GM04504 (cell line): ENCODE data around the gene CTNNA3.
"Not testable (repeated sequence)": the region's sequence is repeated elsewhere in the genome, so short reads cannot be mapped to it uniquely, and the experiment has no call there.

Experiments used
- DNase-seq: peaks from one replicate; pipeline ENCODE4 v3.0.0-alpha.2; 2012; ENCODE audit warnings: low read depth

The CTNNA3 gene

DNA sequence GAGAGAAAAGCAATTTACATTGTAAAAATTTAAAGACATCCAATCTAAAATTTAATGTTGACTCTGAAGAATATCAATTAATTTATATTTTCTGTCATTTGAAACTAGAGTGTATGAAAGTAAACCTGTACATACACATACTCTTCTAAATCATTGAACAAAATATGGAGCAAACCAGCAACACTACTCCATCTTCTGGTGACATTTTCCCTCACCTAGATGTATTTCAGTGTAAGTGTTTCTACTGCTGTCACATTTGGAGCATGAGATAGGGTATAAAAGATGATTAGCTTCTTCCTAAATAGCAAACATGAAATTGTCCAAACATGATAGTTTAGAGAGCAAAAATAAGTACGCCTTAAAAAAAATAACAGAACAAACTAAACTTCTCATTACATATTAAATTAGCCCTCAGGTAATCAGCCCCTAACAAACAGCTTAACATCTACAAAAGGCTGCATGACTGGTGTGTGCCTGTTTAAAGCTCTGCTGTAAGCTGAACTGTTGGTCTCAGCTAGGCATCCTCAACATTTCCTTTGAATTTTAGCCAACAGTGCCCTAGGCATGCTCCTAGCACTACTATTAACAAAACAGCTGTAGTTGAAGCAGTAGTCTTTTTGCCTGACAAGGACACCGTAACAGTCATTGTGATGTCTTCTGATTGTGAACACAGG, 189.8 kb downstream of the CTNNA3 start:
- DNase-seq = no peak

DNA sequence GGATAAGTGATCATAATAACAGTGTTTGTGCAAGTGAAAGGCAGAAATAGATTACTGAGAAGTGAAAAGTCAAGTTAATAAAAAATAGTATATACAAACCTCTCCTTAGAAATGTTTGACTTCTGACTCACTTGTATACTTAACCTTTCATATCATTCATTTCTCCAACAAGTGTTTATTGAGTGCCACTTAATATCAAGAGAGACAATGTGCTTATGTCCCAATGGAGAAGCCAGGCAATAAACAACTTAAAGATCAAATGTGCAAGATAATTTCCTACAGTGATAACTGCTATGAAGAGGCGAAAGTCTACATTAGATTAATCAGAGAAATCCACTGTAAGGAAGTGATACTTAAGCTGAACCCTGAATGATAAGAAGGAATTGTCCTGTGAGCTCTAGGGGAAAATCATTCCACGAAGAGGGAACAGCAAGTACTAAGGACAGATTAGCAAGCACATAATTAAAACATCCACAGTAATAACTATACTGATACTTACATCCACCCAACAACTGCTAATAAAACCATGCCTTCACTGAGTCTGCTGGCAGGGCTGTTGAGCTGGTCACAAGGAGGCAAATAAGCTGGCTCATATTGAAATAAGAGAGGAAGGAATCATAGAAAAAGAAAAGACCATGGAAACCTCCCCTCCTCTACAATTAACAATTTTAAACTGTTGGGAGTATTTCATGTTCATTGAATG, 203.5 kb downstream of the CTNNA3 start:
- no peak for DNase-seq

DNA sequence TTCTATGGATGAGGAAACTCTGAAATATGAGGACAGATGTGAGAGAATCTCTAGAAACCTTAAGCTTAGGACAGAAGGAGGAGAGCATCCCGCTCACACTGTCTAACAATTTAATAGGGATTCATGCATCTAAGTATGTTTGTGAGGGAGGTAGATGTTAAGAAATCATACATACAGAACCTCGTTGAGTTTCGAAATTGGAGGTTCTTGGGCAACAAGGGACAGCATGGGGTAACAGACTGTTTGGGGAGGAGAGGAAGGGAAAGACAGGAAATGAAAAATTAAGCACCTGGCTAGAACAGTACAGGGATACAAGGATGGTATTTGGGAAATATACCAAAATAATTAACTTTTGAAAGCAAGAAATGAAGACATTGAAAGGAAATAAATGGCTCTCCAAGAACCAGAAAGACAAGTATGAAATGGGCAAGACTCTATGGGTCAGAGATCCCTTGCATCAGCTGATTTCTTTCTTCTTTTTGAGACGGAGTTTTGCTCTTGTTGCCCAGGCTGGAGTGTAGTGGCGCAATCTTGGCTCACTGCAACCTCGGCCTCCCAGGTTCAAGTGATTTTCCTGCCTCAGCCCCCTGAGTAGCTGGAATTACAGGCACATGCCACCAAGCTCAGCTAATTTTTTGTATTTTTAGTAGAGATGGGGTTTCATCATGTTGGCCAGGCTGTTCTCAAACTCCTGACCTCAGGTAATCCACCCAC, 207.9 kb downstream of the CTNNA3 start:
- DNase-seq = no peak

DNA sequence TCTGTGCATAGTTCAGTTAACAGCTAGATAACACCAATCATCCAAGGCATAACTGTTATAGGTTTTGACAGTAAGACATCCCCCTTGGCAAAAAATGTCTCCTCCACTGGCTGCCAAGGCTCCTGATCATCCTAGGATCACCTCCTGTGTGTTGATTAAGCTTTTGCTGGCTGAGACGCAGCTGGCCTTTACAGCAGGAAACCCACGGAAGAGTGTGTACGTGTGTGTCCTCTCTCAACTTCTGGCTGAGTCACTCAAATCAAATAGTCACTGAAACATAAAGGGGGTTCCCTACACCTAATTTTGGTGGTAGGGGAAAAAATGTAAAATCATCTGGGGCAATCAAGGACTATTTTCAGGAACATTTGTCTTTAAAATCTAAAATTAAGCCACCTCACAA, 208.8 kb downstream of the CTNNA3 start:
- DNase-seq = no peak

DNA sequence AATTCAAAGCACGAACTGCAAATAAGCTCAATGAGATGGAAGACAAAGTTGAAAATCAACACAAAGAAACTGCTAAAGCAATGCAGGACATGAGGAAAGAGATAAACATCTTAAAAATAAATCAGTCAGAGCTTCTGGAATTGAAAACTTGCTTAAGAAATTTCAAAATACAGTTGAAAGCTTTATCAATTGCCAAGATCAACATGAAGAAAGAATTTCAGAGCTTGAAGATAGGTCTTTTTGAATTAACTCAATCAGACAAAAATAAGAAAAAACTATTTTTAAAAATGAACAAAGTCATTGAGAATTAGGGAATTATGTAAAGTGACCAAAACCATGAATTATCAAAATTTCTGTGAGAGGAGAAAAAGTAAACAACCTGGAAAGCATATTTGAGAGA, 218.1 kb downstream of the CTNNA3 start:
- no peak for DNase-seq

DNA sequence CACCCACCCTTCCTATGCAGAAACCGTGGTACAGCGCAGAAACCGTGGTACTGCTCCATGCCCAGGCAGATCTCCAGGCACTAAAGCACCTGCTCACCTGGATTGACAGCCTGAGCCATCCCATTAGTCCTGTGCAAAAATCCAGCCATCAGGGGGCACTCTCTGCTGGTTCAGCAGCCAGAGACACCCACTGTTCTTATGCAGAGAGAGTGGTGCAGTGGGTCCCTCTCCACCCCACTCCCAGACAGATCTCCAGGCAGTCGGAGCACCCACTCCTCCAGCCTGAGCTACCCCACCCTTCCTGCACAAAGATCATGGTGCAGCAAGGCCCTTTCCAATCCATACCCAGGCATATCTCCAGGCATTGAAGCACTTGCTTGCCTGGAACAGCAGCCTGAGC, 219.8 kb downstream of the CTNNA3 start:
- DNase-seq = no peak

DNA sequence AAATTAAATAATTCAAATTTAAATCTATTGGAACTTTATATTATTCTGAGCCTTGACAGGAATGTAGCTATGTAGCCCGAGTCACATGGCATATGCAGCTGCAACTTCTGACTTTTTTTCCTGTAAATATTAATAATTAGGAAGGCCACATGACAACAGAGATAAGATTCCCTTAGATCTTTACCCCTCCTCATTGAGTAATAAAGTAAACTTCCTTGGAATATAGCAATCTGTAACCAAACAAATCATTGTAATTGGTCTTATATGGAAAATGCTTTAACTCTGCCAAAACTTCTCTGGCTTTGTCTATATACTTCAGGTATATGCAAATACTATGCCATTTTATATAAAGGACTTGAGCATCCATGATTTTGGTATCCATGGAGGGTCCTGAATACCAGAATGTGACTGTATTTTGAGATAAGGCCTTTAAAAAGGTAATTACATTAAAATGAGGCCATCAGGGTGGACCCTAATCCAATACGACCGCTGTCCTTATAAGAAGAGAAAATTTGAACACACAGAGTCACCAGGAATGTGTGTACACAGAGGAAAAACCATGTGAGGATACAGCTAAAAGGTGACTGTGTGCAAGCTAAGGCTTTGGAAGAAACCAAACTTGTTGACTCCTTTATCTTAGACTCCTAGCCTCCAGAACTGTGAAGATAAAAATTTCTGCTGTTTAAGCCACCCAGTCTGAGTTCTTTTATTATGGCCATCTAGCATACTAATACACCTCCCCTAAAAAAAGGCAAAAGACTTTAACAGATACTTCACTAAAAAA, 222.0 kb downstream of the CTNNA3 start:
- no peak for DNase-seq

DNA sequence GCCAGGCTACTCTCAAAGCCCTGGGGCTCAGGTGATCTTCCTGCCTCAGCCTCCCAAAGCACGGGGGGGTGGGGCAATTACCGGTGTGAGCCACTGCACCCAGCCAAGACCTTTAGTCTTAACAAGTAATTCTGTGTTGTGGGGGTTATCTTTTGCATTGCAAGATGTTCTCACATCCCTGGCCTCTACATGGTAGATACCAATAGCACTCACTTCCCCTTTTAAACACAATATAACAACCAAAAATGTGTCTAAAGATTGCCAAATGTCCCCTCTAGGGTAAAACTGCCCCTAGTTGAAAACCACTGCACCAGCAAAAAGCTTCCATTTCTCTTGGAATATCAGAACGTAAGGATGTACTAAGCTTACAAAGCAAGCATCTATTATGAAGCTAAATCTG, 225.0 kb downstream of the CTNNA3 start:
- DNase-seq = no peak

DNA sequence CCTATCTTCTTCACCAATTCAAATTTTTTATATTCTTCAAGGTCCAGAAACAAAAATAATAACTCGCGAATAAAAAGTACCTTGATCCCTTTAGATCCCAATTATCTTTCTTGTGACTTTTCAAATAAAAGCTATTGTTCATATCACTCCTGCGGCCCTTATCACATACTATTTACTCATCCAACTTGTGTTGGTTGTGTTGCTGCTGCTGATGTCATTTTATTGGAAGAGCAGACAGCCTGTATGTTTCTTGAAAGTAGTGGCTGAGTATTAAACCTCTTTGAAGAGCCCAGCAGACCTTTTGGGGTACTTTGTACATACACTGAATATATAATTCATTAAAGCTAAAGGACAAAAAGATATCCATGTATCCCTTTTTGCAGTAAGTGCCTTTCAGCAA, 231.7 kb downstream of the CTNNA3 start:
- DNase-seq = no peak

DNA sequence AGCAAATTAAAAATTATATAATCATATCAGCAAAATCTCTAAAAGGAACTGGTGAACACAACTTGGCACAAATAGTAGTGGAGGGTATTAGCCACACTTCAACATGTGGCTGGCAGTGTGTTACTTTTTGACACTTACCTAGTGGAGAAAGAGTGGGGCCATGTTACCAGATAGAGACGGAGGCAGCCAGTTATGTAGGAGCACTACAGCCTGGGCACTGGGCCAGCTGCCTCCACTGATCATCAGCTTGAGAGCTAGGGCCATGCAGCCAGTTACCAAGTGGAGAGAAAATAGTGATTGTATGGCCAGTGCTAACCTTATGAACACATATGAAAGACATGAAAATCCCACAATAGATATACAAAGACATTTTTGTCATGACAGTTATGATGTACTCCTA, 243.1 kb downstream of the CTNNA3 start:
- DNase-seq = no peak

DNA sequence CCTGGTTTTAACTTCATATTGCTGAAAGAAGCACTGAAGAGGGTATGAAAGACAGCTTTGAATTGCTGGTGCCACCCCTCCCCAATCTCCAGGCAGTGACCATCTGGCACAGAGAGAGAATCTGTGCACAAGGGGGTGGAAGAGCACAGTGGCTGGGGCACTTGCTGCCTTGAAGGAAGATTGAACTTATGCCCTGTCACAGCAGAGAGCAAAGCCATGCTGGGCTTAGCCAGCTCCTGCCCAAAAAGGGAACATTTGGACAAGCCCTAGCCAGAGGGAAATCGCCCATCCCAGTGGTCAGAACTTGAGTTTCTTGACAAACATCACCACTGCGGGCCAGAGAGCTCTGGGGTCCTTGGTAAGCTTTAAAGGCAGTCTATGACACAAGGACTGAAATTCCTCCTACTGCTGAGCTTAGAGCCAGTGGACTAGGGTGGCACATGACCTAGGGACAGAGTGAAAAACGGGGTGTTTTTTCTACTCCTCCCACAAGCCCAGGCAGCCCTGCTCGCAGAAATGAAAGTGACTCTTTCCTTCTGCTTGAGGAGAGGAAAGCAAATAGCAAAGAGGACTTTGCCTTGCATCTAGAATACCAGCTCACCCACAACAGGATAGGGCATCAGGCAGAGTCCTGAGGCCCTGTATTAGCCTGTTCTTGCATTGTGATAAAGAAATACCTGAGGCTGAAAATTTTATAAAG, 257.2 kb downstream of the CTNNA3 start:
- DNase-seq = no peak

DNA sequence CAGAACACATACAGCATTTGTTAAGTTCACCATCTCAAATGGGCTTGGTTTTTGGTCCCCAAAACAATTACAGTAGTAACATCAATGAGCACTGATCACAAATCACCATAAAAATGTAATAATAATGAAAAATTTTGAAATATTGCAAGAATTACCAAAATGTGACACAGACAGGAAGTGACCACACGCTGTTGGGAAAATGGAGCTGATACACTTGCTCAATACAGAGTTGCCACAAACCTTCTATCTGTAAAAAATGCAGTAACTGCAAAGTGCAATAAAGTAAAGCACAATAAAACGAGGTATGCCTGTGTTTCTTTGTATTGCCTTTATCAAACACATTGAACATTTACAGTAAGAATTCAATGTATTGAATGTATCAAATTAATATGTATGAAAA, 262.7 kb downstream of the CTNNA3 start:
- no peak for DNase-seq

DNA sequence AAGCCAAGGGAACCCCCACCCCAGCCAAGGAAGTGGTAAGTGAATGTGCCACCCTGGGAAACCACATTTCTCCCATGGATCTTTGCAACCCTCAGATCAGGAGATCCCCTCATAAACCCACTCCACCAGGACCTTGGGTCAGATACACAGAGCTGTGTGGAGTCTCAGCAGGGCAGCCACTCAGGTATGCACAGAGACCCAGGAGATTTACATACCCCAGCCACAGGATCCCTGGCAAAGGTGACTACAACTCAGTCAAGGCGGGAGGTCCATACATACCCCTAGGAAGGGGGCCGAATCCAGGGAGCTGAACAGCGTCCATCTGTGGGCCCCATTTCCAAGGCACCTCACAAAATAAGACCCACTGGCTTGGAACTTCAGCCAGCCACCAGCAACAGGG, 293.4 kb downstream of the CTNNA3 start:
- no peak for DNase-seq

DNA sequence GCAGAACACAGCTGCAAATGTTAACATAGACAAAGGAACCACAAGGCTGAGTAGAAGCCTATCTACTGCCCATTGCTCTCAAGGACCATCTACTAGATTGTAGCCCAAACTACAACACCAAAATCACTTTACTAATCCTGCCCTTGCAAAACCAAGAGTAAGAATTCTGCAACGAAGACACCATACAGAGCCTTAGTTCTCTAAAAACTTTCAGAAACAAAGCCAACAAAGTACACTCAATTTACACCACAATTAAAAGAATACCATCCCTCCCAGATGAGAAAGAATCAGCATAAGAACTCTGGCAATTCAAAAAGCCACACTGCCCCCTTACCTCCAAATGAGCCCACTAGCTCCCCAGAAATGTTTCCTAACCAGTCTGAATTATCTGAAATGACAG, 294.3 kb downstream of the CTNNA3 start:
- no peak for DNase-seq

DNA sequence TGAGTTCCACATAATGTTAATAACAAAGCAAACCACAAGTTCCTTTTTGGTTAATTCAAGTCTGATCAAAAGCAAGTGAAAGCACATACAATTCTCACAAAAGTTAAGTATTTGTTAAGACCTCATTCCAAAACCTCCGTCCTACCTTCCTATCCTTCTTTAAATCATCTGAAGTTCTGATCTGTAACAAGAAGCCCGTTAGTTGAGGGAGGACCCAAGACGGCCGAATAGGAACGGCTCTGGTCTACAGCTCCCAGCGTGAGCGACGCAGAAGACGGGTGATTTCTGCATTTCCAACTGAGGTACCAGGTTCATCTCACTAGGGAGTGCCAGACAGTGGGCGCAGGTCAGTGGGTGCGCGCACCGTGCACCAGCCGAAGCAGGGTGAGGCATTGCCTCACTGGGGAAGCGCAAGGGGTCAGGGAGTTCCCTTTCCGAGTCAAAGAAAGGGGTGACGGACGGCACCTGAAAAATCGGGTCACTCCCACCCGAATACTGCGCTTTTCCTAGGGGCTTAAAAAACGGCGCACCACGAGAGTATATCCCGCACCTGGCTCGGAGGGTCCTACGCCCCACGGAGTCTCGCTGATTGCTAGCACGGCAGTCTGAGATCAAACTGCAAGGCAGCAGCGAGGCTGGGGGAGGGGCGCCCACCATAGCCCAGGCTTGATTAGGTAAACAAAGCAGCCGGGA, 309.0 kb downstream of the CTNNA3 start:
- DNase-seq = not testable (repeated sequence)

DNA sequence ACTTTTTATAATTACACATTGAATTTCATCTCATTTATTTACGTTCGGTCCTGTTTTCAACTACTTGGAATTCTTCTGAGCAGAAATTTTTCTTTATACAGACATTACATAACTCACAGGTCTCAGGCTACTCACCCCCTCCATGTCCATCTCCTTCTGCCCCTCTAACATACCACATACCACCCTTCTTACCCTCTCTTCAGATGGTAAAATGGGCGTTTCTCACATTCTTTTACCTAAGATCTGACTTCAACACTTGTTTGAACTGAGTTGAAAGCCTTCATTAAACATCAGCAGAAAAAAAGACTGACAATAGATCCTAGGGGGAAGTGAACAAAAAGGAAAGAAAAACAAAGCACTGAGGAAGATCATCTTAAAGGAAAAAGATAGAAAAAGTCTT, 309.7 kb downstream of the CTNNA3 start:
- no peak for DNase-seq

DNA sequence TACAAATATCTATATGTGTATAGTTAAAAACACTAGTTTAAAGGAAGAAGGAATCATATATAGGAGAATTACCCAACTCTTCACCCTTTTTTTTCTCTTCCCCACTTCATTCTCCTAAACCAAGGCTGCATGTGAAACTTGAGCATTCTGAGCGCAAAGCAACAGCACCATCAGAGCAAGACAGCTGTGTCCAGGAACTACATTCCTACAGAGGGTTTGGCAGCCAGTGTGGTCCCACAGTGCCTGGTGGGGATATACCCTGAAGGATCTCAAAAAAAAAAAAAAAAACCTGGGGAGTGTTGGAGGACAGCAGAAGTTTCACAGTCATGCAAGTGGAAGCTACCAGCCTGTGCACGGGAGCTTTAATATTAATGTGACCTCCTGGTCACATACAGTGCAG, 310.4 kb downstream of the CTNNA3 start:
- no peak for DNase-seq

DNA sequence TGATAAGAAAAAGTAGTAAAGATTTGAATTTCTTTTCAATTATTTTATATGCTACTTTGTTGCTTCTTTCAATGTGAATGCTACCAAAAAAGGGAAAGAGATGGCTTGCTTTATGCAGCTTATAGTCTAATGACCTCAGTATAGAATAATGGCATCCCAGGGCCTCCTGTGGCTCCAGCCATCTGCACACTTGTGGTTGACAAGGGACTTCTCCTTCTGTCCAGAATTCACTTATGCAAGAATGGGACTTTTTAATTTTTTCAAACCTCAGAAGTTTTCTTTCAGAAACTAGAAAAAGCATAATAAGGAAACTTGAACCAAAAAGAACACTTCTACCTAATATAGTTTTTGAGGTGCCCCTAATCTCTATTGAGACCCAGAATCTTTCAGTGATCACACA, 310.9 kb downstream of the CTNNA3 start:
- no peak for DNase-seq

DNA sequence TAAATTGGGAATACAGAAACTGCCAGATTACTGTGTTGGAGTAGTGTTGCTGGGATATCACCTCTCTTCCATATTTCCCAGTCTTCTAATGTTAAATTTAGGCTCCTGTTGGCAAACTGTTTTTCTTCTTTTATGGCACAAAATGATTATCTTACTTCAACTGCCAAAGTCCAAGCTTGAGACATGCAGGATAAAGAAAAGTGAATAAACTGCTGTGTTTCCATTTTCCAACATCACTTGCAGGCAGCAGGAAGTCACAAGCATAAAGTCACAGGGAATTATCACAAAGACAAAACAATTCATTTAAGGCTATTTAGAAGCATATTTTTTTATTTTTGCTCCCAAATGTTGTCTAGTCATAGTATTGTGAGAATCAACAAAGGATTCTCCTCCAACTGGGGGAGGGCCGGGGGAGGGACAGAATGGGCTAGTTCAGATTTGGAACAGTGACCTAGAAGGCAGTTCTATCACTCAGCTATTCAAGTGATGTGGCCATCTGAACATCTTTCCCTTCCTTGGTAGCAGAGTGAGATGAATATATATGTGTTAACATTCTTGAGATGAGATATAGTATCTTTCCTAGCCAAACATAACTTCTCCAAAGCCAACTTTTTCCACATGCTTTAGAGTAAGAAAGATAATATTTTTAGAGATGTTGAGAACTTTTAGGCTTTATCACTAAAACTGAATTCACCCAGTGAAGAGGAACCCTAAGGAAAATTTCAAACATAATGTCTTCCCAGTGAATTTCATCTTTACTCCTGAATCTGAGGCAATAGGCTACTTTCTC, 364.7 kb downstream of the CTNNA3 start:
- no peak for DNase-seq
